HL-60 (cell line): Measurements from ENCODE around the gene TNFSF10.

ENCODE experiments used
- DNase-seq, 2 experiments: peaks; one replicate each; pipeline ENCODE4 v3.0.0-alpha.2; 2010 to 2020; ENCODE audit warnings: low read depth in 1 of 2, low spot score in 1 of 2
- H3K27ac ChIP-seq: fragments of 250-450 bp; sonication (Bioruptor Pico); replicated peaks from 2 replicates; pipeline ENCODE4 v1.5.1; 2020; ENCODE audit warnings: mild to moderate bottlenecking, moderate library complexity
- H3K27me3 ChIP-seq: fragments of 250-450 bp; sonication (Bioruptor Pico); 2 replicates; pipeline ENCODE4 v1.5.1; 2021; ENCODE audit warnings: mild to moderate bottlenecking, moderate library complexity; ENCODE audit not compliant: insufficient read depth, poor library complexity, severe bottlenecking
- H3K4me3 ChIP-seq: replicated peaks from 2 replicates; pipeline ENCODE4 v1.5.1; 2011; ENCODE audit warnings: mild to moderate bottlenecking, control low read depth, low read length; ENCODE audit not compliant: insufficient read depth
- CTCF ChIP-seq: IDR thresholded peaks from one replicate; pipeline ENCODE4 v1.5.1; 2011; ENCODE audit warnings: low read length, control low read depth, inconsistent platforms; ENCODE audit not compliant: insufficient read depth
- GABPA ChIP-seq: IDR thresholded peaks from 2 replicates; pipeline ENCODE4 v1.6.1; 2012; ENCODE audit warnings: low read depth
- POLR2AphosphoS5 ChIP-seq: IDR thresholded peaks from 2 replicates; pipeline ENCODE4 v1.6.1; 2012; ENCODE audit warnings: low read depth
- REST ChIP-seq: IDR thresholded peaks from 2 replicates; pipeline ENCODE4 v1.6.1; 2012; ENCODE audit warnings: low read depth; ENCODE audit not compliant: insufficient replicate concordance
- SPI1 ChIP-seq: IDR thresholded peaks from 2 replicates; pipeline ENCODE4 v1.6.1; 2012; ENCODE audit warnings: low read depth, mild to moderate bottlenecking, borderline replicate concordance

The TNFSF10 gene

GRCh38 chr3:172564499-172564898 is 41.3 kb upstream of the TNFSF10 start:
- Histone ChIP-seq H3K27ac (no peak overlapping the region), H3K27me3 (no peaks in the 10 kb centered on the region), H3K4me3 (no peak overlapping the region)
- TF ChIP-seq SPI1 = no peak
- no peak for TF ChIP-seq REST
- TF ChIP-seq CTCF = no peak
- no peak for TF ChIP-seq GABPA
- TF ChIP-seq POLR2AphosphoS5 = no peak
- DNase-seq = no peak

- TF ChIP-seq GABPA = no peak
- no peak for TF ChIP-seq POLR2AphosphoS5
- TF ChIP-seq SPI1 = no peak
- no peak for TF ChIP-seq CTCF
- TF ChIP-seq REST = no peak
- H3K27me3 ChIP-seq = no peaks in the 10 kb centered on the region
- DNase-seq = peak; percentile 6 to 34
- H3K27ac ChIP-seq = peak overlapping the region; percentile 51
- 0 out of 2 replicates have a peak overlapping the region, but pooled peaks have one; percentile 0 for H3K4me3 ChIP-seq
Observed at GRCh38 chr3:172562871-172563865, 39.9 kb upstream of the TNFSF10 start.

GRCh38 chr3:172561897-172562640 is 38.8 kb upstream of the TNFSF10 start:
- Histone ChIP-seq H3K27me3 (no peaks in the 10 kb centered on the region), H3K27ac (peak overlapping the region; percentile 51), H3K4me3 (no peak overlapping the region)
- TF ChIP-seq REST (no peak), GABPA (no peak), SPI1 (no peak), CTCF (no peak), POLR2AphosphoS5 (no peak)
- peak in 1 of 2 experiments; percentile 28 for DNase-seq
